Esophagus muscularis mucosa (tissue), 4 donors: ENCODE data around the gene WBP11. TPM values are rescaled to one million over a fixed set of nuclear protein-coding genes. Genes with fewer than 3 reads are reported as not detected.

Experiments
- DNase-seq: peaks from one replicate; pipeline ENCODE4 v3.0.0-alpha.2; 2017; ENCODE audit errors: extremely low spot score
- H3K27ac ChIP-seq, 4 donors: fragments of 200-600 bp; sonication (generic); replicated peaks in 1 of 4; 1 replicate in 3 of 4; 2 replicates in 1 of 4; pipeline ENCODE4 v1.5.1; 2016 to 2019; ENCODE audit warnings: mild to moderate bottlenecking in 1 of 4
- H3K27me3 ChIP-seq, 4 donors: fragments of 200-600 bp; sonication (generic); one replicate each; pipeline versions ENCODE4 v1.5.1 to v1.6.0; 2016 to 2019
- H3K36me3 ChIP-seq, 4 donors: fragments of 200-600 bp; sonication (generic); one replicate each; pipeline ENCODE4 v1.5.1; 2016 to 2019
- H3K4me1 ChIP-seq, 4 donors: fragments of 200-600 bp; sonication (generic); one replicate each; pipeline ENCODE4 v1.5.1; 2016 to 2019
- H3K4me3 ChIP-seq, 4 donors: fragments of 200-600 bp; sonication (generic); 1 replicate in 2 of 4; 2 replicates in 2 of 4; pipeline ENCODE4 v1.5.1; 2016 to 2019; ENCODE audit warnings: mild to moderate bottlenecking in 4 of 4, moderate library complexity in 1 of 4
- H3K9me3 ChIP-seq, 4 donors: fragments of 200-600 bp; sonication (generic); 1 replicate in 3 of 4; 2 replicates in 1 of 4; pipeline ENCODE4 v1.5.1; 2016 to 2019
- CTCF ChIP-seq, 3 experiments: fragments of 200-600 bp in 2 of 3; fragments of 450-650 bp in 1 of 3; sonication (generic) in 2 of 3; IDR thresholded peaks; one replicate each; pipeline ENCODE4 v1.5.1; 2017 to 2019; ENCODE audit warnings: antibody characterized with exemption in 3 of 3, mild to moderate bottlenecking in 2 of 3, moderate library complexity in 1 of 3
- EP300 ChIP-seq: sonication (generic); formaldehyde crosslinking; IDR thresholded peaks from one replicate; pipeline ENCODE4 v1.6.1; 2017; ENCODE audit warnings: antibody characterized with exemption
- POLR2A ChIP-seq: fragments of 450-650 bp; IDR thresholded peaks from one replicate; pipeline ENCODE4 v1.6.1; 2017; ENCODE audit warnings: antibody characterized with exemption, moderate library complexity, mild to moderate bottlenecking, low read depth
- POLR2AphosphoS5 ChIP-seq, 2 donors: sonication (generic); formaldehyde crosslinking; IDR thresholded peaks; one replicate each; pipeline ENCODE4 v1.6.1; 2017; ENCODE audit warnings: antibody characterized with exemption in 2 of 2
- WGBS: methylation state at CpG from one replicate; pipeline ENCODE4 v1.1.5; 2018; 5-methylcytosine and 5-hydroxymethylcytosine counted together
- intact Hi-C: fragments of 100-400 bp; cut with DNase I; formaldehyde crosslinking; loops from one replicate; pipeline ENCODE4 v1.15.1; 2023
- total RNA-seq, 4 donors: library from RNA; depleted of rRNA; stranded (reverse); fragments of >200 nt; gene quantifications; one replicate each; pipeline versions ENCODE4 v1.1.0 to v1.2.1, GENCODE V29; 2016

The WBP11 gene
- total RNA-seq, 4 donors from 2014 or later, result 18.2 to 25.7 (median 19.1) TPM

GRCh38 chr12:14827043-14827442 is 23.8 kb upstream of the WBP11 start:
- Histone ChIP-seq H3K27ac (peak overlapping the region in 1 of 4 donors; percentile 12), H3K4me3 (no peak overlapping the region), H3K9me3 (no peaks in the 10 kb centered on the region), H3K4me1 (no peaks in the 10 kb centered on the region), H3K36me3 (no peaks in the 10 kb centered on the region), H3K27me3 (no peaks in the 10 kb centered on the region)
- DNase-seq, result no peak
- TF ChIP-seq POLR2A (no peak), POLR2AphosphoS5 (IDR thresholded peaks at IDR 0.05) (no peak)
- intact Hi-C loops, result no loop called here
- WGBS, result 100% methylated on average over 2 of the region's 2 CpGs

- no peak for DNase-seq
- Histone ChIP-seq H3K4me1 (no peaks in the 10 kb centered on the region), H3K4me3 (no peak overlapping the region), H3K9me3 (no peaks in the 10 kb centered on the region), H3K36me3 (no peaks in the 10 kb centered on the region), H3K27me3 (no peaks in the 10 kb centered on the region), H3K27ac (peak overlapping the region in 1 of 4 donors; percentile 12)
- TF ChIP-seq EP300, result no peak
- TF ChIP-seq POLR2A, result no peak
- no peak for TF ChIP-seq CTCF (IDR thresholded peaks at IDR 0.05)
- no peak for TF ChIP-seq POLR2AphosphoS5 (IDR thresholded peaks at IDR 0.05)
- intact Hi-C loops, result no loop called here
- WGBS, result 80% methylated on average over 5 of the region's 5 CpGs
Measured at GRCh38 chr12:14826491-14826890, 23.2 kb upstream of the WBP11 start.

GRCh38 chr12:14825256-14825655 is 22.0 kb upstream of the WBP11 start:
- TF ChIP-seq CTCF (IDR thresholded peaks at IDR 0.05), result no peak
- TF ChIP-seq POLR2A, result no peak
- TF ChIP-seq POLR2AphosphoS5 (IDR thresholded peaks at IDR 0.05), result no peak
- TF ChIP-seq EP300, result no peak
- Histone ChIP-seq H3K27me3 (peaks cover 0 to 3% (median 0%) of the 10 kb centered on the region in 4 donors), H3K9me3 (no peaks in the 10 kb centered on the region), H3K4me1 (no peaks in the 10 kb centered on the region), H3K4me3 (no peak overlapping the region), H3K27ac (no peak overlapping the region), H3K36me3 (no peaks in the 10 kb centered on the region)
- DNase-seq, result no peak
- intact Hi-C loops, result no loop called here

- no peak for DNase-seq
- H3K27me3 ChIP-seq, result peaks cover 0 to 3% (median 0%) of the 10 kb centered on the region in 4 donors
- no peaks in the 10 kb centered on the region for H3K36me3 ChIP-seq
- no peaks in the 10 kb centered on the region for H3K4me1 ChIP-seq
- H3K27ac ChIP-seq, result no peak overlapping the region
- H3K9me3 ChIP-seq, result no peaks in the 10 kb centered on the region
- WGBS, result 67% methylated on average over 1 of the region's 1 CpG
- TF ChIP-seq EP300 (no peak), CTCF (IDR thresholded peaks at IDR 0.05) (no peak), POLR2AphosphoS5 (IDR thresholded peaks at IDR 0.05) (no peak), POLR2A (no peak)
- intact Hi-C loops, result no loop called here
- H3K4me3 ChIP-seq, result no peak overlapping the region
Measured at GRCh38 chr12:14824012-14824634, 20.8 kb upstream of the WBP11 start.

GRCh38 chr12:14814014-14814413 is 10.7 kb upstream of the WBP11 start, which contains the start of gene SMCO3:
TSS of gene SMCO3 (minus strand) at chr12:14814182. CDS start at chr12:14806680, 7,502 bp downstream.
- no peaks in the 10 kb centered on the region for H3K36me3 ChIP-seq
- WGBS, result 61% methylated on average over 3 of the region's 3 CpGs
- H3K27me3 ChIP-seq, result no peaks in the 10 kb centered on the region
- H3K4me1 ChIP-seq, result peaks cover 0 to 5% (median 0%) of the 10 kb centered on the region in 4 donors
- H3K9me3 ChIP-seq, result no peaks in the 10 kb centered on the region
- intact Hi-C loops, result no loop called here
- H3K4me3 ChIP-seq, result no peak within 1 kb of the TSS
- TF ChIP-seq EP300 (no peak), POLR2AphosphoS5 (IDR thresholded peaks at IDR 0.05) (no peak), POLR2A (no peak), CTCF (IDR thresholded peaks at IDR 0.05) (no peak)
- no peak for DNase-seq
- H3K27ac ChIP-seq, result no peak within 1 kb of the TSS
